Choroid plexus epithelial cell (primary cell): ENCODE data around the gene HIP1R.

Experiments used
- DNase-seq: peaks from one replicate; pipeline ENCODE4 v3.0.0-alpha.2; 2010; ENCODE audit warnings: low read depth
- H3K4me3 ChIP-seq: 2 replicates; pipeline ENCODE4 v1.5.1; 2011; ENCODE audit warnings: low read depth, mild to moderate bottlenecking, control low read depth, low read length, moderate library complexity
- TF ChIP-seq, protein P1 (sequence below): conservative IDR thresholded peaks from 2 replicates; pipeline ENCODE4 v1.5.1; 2011; ENCODE audit warnings: low read depth, mild to moderate bottlenecking, control low read depth, inconsistent platforms, low read length, moderate library complexity

HIP1R gene

DNA sequence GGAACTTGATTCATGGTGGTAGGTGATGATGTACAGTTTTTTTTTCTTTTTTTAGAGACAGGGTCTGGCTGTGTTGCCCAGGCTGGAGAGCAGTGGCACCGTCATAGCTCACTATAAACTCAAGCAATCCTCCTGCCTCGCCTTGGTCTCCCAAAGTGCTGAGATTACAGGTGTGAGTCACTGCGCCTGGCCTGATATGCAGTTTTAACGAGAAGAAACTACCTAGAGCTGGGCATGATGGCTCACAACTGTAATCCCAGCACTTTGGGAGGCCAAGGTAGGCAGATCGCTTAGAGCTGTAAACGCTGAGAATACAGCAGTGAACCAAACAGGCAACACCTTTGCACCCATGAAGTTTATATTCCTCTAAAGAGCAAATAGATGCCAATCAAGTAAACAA is 73.7 kb downstream of the HIP1R start:
- no peak for DNase-seq
- H3K4me3 ChIP-seq: no peak overlapping the region
- TF ChIP-seq, protein P1, sequence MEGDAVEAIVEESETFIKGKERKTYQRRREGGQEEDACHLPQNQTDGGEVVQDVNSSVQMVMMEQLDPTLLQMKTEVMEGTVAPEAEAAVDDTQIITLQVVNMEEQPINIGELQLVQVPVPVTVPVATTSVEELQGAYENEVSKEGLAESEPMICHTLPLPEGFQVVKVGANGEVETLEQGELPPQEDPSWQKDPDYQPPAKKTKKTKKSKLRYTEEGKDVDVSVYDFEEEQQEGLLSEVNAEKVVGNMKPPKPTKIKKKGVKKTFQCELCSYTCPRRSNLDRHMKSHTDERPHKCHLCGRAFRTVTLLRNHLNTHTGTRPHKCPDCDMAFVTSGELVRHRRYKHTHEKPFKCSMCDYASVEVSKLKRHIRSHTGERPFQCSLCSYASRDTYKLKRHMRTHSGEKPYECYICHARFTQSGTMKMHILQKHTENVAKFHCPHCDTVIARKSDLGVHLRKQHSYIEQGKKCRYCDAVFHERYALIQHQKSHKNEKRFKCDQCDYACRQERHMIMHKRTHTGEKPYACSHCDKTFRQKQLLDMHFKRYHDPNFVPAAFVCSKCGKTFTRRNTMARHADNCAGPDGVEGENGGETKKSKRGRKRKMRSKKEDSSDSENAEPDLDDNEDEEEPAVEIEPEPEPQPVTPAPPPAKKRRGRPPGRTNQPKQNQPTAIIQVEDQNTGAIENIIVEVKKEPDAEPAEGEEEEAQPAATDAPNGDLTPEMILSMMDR: no peak

DNA sequence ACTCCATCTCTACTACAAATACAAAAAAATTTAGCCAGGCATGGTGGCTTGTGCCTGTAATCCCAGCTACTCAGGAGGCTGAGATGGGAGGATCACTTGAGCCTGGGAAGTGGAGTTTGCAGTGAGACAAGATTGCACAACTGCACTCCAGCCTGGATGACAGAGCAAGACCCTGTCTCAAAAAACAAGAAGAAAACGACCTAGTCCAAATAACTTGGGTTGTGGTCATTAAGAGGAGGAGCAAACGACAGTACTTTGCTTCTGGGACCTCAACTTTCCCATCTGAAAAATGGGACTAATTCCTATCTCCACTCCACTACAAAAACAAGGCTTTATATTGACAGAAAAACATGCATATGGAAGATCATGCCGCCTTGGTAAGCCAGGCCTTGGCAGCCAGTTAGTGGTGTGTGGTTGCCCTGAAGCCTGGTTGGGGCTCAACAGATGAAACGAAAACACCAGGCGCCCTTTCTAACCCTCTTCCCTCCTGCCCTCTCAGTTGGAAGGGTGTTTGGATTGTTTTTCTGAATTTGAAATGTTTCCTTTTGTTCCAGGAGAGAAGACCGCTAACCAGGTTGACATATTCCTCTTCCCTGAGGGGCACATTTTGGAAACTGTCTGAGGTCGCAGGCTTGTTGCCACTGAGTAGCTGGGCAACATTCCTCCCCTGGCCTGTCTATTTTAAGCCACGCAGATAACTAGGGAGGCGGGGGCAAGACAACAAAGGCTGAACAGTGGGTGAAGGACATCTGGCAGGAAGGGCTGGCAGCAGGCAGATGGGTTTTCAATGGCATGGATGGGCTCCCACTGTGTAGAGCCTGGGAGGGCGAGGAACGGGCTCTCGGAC is 74.4 kb downstream of the HIP1R start:
- H3K4me3 ChIP-seq: no peak overlapping the region
- no peak for DNase-seq
- TF ChIP-seq, protein P1: no peak
